Progenitor cell of endocrine pancreas (in vitro differentiated cells): ENCODE data around the gene KIF2A. TPM values are rescaled to one million over a fixed set of nuclear protein-coding genes. Genes with fewer than 3 reads are reported as not detected.

Source experiments
- DNase-seq: peaks from one replicate; pipeline ENCODE4 v3.0.0; 2021; ENCODE audit warnings: low spot score; ENCODE audit not compliant: unreplicated experiment
- H3K27ac Mint-ChIP-seq: 2 replicates; pipeline ENCODE4 v1.8.0; 2021; ENCODE audit warnings: mild to moderate bottlenecking, moderate library complexity, mixed read lengths
- H3K27me3 Mint-ChIP-seq: 2 replicates; pipeline ENCODE4 v1.8.0; 2021; ENCODE audit warnings: mixed read lengths
- H3K36me3 Mint-ChIP-seq: 2 replicates; pipeline ENCODE4 v1.8.0; 2022; ENCODE audit warnings: mixed read lengths; ENCODE audit not compliant: insufficient read depth
- H3K4me1 Mint-ChIP-seq: 2 replicates; pipeline ENCODE4 v1.8.0; 2021; ENCODE audit warnings: low read depth, mixed read lengths
- H3K4me3 Mint-ChIP-seq: 2 replicates; pipeline ENCODE4 v1.8.0; 2021; ENCODE audit warnings: low read depth, mild to moderate bottlenecking, moderate library complexity, mixed read lengths
- H3K9me3 Mint-ChIP-seq: 2 replicates; pipeline ENCODE4 v1.8.0; 2021; ENCODE audit warnings: low read depth, mixed read lengths
- CTCF ChIP-seq: fragments of 200-600 bp; sonication (generic); IDR thresholded peaks from one replicate; pipeline ENCODE4 v1.5.0; 2021; ENCODE audit warnings: antibody characterized with exemption, mild to moderate bottlenecking; ENCODE audit not compliant: unreplicated experiment
- total RNA-seq: library from RNA; stranded (reverse); gene quantifications from 2 replicates; pipeline ENCODE4 v1.2.1, GENCODE V29; 2021

KIF2A gene
- total RNA-seq, 1 donor from 2014 or later: 75.3 TPM

- H3K27me3 Mint-ChIP-seq: no peaks in the 10 kb centered on the region
- H3K4me3 Mint-ChIP-seq: no peak overlapping the region
- TF ChIP-seq CTCF: no peak
- no peak for DNase-seq
- H3K9me3 Mint-ChIP-seq: no peaks in the 10 kb centered on the region
- no peak overlapping the region for H3K27ac Mint-ChIP-seq
- peaks cover 39% of the 10 kb centered on the region for H3K4me1 Mint-ChIP-seq
- no peaks in the 10 kb centered on the region for H3K36me3 Mint-ChIP-seq
Measured at GRCh38 chr5:62314213-62314830, 8.3 kb downstream of the KIF2A start.

DNA sequence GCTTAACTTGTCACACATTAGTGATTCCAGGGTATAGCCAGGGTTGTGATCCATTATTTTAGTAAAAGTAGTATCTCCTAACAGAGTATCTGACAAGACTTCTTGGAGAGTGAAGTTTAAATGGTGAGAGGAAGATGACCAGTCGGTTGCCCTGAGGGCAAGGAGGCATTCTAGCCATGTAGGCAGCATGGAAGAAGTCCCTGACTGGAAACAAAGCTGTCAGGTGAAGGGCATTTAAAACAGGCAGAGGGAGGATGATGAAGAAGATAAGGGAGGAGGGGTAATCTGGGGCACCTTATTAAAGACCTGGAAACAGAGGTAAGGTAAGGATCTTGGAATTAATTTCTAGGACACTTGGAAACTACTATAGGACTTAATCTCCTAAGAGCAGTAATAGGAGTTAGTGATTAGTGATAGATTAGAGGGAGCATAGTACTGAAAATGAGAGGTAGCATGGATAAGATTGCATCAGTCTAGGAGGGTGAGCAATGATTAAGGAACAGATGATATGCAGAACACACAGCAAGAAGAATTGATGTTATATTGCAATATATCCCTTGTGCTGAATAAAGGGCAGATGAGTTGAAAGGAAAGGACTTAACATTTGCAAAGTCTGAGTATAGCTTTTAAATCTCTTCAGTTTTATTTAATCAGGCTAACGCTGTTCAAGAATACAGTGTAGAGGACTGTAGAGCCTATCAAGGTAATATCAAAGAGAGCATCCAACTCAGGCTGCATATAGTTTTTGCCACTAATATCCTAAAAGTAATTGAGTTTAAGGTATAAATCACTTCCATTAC lies 9.6 kb downstream of the KIF2A start:
- Mint-ChIP-seq H3K4me1 (peaks cover 38% of the 10 kb centered on the region), H3K27me3 (no peaks in the 10 kb centered on the region), H3K36me3 (no peaks in the 10 kb centered on the region), H3K9me3 (no peaks in the 10 kb centered on the region), H3K27ac (no peak overlapping the region), H3K4me3 (no peak overlapping the region)
- DNase-seq: no peak
- no peak for TF ChIP-seq CTCF

DNA sequence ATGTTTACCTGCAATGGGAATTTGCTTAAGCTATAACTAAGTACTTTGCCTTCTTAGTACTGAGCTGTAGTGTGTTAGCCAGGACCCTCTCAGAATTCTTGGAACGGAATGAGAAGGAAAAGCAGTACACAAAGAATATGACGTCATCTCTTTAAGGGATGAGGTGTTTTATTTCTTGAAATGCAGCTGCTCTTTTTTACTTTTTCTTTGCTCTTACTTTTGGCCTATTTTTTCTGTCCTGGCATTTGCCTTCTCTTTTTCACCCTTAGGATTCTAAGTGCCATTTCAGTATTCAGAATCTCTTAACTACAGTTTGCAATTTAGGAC lies 10.1 kb downstream of the KIF2A start:
- Mint-ChIP-seq H3K9me3 (no peaks in the 10 kb centered on the region), H3K4me1 (peaks cover 32% of the 10 kb centered on the region), H3K27me3 (no peaks in the 10 kb centered on the region), H3K4me3 (no peak overlapping the region), H3K36me3 (no peaks in the 10 kb centered on the region), H3K27ac (no peak overlapping the region)
- no peak for TF ChIP-seq CTCF
- DNase-seq: no peak

DNA sequence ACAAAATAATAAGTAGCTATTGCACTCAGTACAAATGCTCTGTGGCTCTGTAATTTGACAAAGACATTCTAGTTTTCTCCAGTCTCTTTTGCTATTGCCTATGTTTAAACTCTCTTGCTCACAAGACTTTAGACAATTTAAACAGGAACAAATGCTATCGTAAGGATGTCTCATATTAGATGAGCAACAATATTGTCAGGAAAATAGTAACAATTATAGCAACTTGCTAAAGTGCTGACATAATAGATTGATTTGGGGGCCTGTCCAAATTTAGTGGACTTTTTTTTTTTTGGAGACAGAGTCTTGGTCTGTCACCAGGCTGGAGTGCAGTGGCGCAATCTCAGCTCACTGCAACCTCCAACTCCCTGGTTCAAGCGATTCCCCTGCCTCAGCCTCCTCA lies 11.8 kb downstream of the KIF2A start:
- Mint-ChIP-seq H3K4me3 (no peak overlapping the region), H3K9me3 (no peaks in the 10 kb centered on the region), H3K4me1 (peaks cover 27% of the 10 kb centered on the region), H3K27me3 (no peaks in the 10 kb centered on the region), H3K27ac (no peak overlapping the region), H3K36me3 (peaks cover 1% of the 10 kb centered on the region)
- DNase-seq: no peak
- no peak for TF ChIP-seq CTCF

DNA sequence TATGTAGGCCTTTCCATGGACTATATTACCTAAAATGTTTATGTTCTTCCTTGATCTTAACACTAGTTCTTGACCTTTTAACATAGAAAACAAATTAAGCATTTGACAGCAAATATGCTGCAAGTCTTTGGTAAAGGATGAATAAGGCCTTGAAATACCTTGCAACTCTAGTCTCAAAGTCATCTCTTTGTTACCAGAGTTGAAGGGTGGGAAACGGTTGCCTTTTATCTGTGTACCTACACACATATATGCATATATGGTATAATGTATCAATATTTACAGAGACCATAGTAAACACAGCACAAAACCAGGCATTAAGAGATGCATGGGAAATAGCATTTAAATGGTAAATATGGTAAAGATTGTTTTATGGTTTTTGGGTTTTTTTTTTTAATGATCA lies 16.5 kb downstream of the KIF2A start:
- Mint-ChIP-seq H3K9me3 (no peaks in the 10 kb centered on the region), H3K4me1 (peaks cover 33% of the 10 kb centered on the region), H3K27ac (no peak overlapping the region), H3K27me3 (no peaks in the 10 kb centered on the region), H3K4me3 (no peak overlapping the region), H3K36me3 (peaks cover 8% of the 10 kb centered on the region)
- no peak for DNase-seq
- no peak for TF ChIP-seq CTCF
